Lung (tissue), 12 donors: Measurements from ENCODE around the gene SMTNL2. TPM values are rescaled to one million over a fixed set of nuclear protein-coding genes. Genes with fewer than 3 reads are reported as not detected.

Experiments
- ATAC-seq: fragments of 200-7000 bp; cut with Tn5 transposase; one replicate; pipeline ENCODE4 v1.9.1; 2020; ENCODE audit warnings: moderate number of reproducible peaks; ENCODE audit not compliant: insufficient read depth, low FRiP score
- DNase-seq, 3 donors: peaks; one replicate each; pipeline ENCODE4 v3.0.0-alpha.2; 2013 to 2017
- H3K27ac ChIP-seq, 2 donors: one replicate each; pipeline ENCODE4 v1.5.1; 2013; ENCODE audit warnings: mild to moderate bottlenecking in 2 of 2, moderate library complexity in 2 of 2, control low read depth in 1 of 2, inconsistent platforms in 1 of 2, low read depth in 1 of 2, low read length in 1 of 2
- H3K27me3 ChIP-seq, 3 donors: one replicate each; pipeline ENCODE4 v1.5.1; 2013; ENCODE audit warnings: low read length in 2 of 3; ENCODE audit not compliant: control insufficient read depth in 3 of 3, insufficient read depth in 3 of 3
- H3K36me3 ChIP-seq, 4 donors: one replicate each; pipeline ENCODE4 v1.5.1; 2013; ENCODE audit warnings: low read length in 4 of 4, mild to moderate bottlenecking in 1 of 4, moderate library complexity in 1 of 4; ENCODE audit not compliant: control insufficient read depth in 4 of 4, insufficient read depth in 4 of 4
- H3K4me1 ChIP-seq, 5 donors: one replicate each; pipeline ENCODE4 v1.5.1; 2013; ENCODE audit warnings: low read length in 5 of 5, mild to moderate bottlenecking in 2 of 5, moderate library complexity in 1 of 5; ENCODE audit not compliant: control insufficient read depth in 5 of 5, insufficient read depth in 5 of 5
- H3K4me3 ChIP-seq: one replicate; pipeline ENCODE4 v1.5.1; 2013; ENCODE audit warnings: mild to moderate bottlenecking, control low read depth, moderate library complexity
- H3K9ac ChIP-seq, 2 donors: one replicate each; pipeline ENCODE4 v1.5.1; 2013; ENCODE audit warnings: low read length in 2 of 2, control low read depth in 1 of 2; ENCODE audit not compliant: insufficient read depth in 1 of 2
- H3K9me3 ChIP-seq, 4 donors: one replicate each; pipeline ENCODE4 v1.5.1; 2013; ENCODE audit warnings: low read length in 3 of 4, mild to moderate bottlenecking in 1 of 4, moderate library complexity in 1 of 4; ENCODE audit not compliant: control insufficient read depth in 4 of 4, insufficient read depth in 3 of 4
- CTCF ChIP-seq: IDR thresholded peaks from 2 replicates; pipeline ENCODE4 v1.5.1; 2012; ENCODE audit warnings: mild to moderate bottlenecking; ENCODE audit errors: control extremely low read depth, extremely low read depth
- WGBS, 2 donors: extraction: QIAGEN DNeasy Blood & Tissue Kit; methylation state at CpG; one replicate each; pipeline ENCODE4 v1.1.7; 2013; 5-methylcytosine and 5-hydroxymethylcytosine counted together
- polyA plus RNA-seq, 2 donors: library from polyadenylated mRNA; stranded (reverse); fragments of 200-250 nt; gene quantifications; one replicate each; pipeline ENCODE4 v1.2.1, GENCODE V29; 2013
- total RNA-seq, 2 donors: library from RNA; depleted of rRNA in 1 of 2; stranded (reverse); fragments of >200 nt in 1 of 2; gene quantifications; one replicate each; pipeline ENCODE4 v1.2.1, GENCODE V29; 2014 to 2021
- donor health status: control.
- donor health status: control.
- donor health status: Bipolar disorder and iron deficiency.
- donor health status: healthy.
- donor health status: DM: yes; HTN: yes; CAD: no.

SMTNL2 gene
- total and polyA plus RNA-seq, 4 donors: 1.5 to 18.1 (median 6.9) TPM

- peaks cover 6 to 55% (median 16%) of the 10 kb centered on the region in 5 donors for H3K4me1 ChIP-seq
- H3K9me3 ChIP-seq: no peaks in the 10 kb centered on the region
- peaks cover 0 to 6% (median 0%) of the 10 kb centered on the region in 4 donors for H3K36me3 ChIP-seq
- TF ChIP-seq CTCF: no peak
- 62 to 70% methylated on average over 25 of the region's 25 CpGs for WGBS, 2 donors
- no peaks in the 10 kb centered on the region for H3K27me3 ChIP-seq
- H3K4me3 ChIP-seq: no peak overlapping the region
- peak overlapping the region; percentile 43 to 78 for H3K27ac ChIP-seq
- ATAC-seq: peak; percentile 53
- DNase-seq: peak; percentile 94 to 97 (median 95)
- peak overlapping the region in 1 of 2 donors; percentile 75 for H3K9ac ChIP-seq
Observed at GRCh38 chr17:4599505-4600281, 15.4 kb downstream of the SMTNL2 start.

- Histone ChIP-seq H3K36me3 (peaks cover 0 to 6% (median 0%) of the 10 kb centered on the region in 4 donors), H3K4me3 (no peak overlapping the region), H3K27ac (peak overlapping the region; percentile 11 to 43), H3K27me3 (no peaks in the 10 kb centered on the region), H3K9ac (no peak overlapping the region), H3K4me1 (peaks cover 4 to 55% (median 22%) of the 10 kb centered on the region in 5 donors), H3K9me3 (no peaks in the 10 kb centered on the region)
- TF ChIP-seq CTCF: no peak
- ATAC-seq (no peak), DNase-seq (peak in 1 of 3 donors; percentile 20)
- WGBS, 2 donors: 78 to 79% methylated on average over 13 of the region's 13 CpGs
Observed at GRCh38 chr17:4600563-4600962, 16.2 kb downstream of the SMTNL2 start.

- peaks cover 4 to 57% (median 26%) of the 10 kb centered on the region in 5 donors for H3K4me1 ChIP-seq
- H3K9ac ChIP-seq: no peak overlapping the region
- DNase-seq: no peak
- 90 to 92% methylated on average over 4 of the region's 4 CpGs for WGBS, 2 donors
- H3K36me3 ChIP-seq: peaks cover 0 to 6% (median 0%) of the 10 kb centered on the region in 4 donors
- H3K4me3 ChIP-seq: no peak overlapping the region
- H3K27me3 ChIP-seq: no peaks in the 10 kb centered on the region
- no peak for TF ChIP-seq CTCF
- no peak overlapping the region for H3K27ac ChIP-seq
- H3K9me3 ChIP-seq: no peaks in the 10 kb centered on the region
- no peak for ATAC-seq
Observed at GRCh38 chr17:4601326-4601725, 17.0 kb downstream of the SMTNL2 start.
